ENCODE results near the gene VAV2.
"Not testable (repeated sequence)": the region's sequence is repeated elsewhere in the genome, so short reads cannot be mapped to it uniquely, and the experiment has no call there.

Gene VAV2

DNA sequence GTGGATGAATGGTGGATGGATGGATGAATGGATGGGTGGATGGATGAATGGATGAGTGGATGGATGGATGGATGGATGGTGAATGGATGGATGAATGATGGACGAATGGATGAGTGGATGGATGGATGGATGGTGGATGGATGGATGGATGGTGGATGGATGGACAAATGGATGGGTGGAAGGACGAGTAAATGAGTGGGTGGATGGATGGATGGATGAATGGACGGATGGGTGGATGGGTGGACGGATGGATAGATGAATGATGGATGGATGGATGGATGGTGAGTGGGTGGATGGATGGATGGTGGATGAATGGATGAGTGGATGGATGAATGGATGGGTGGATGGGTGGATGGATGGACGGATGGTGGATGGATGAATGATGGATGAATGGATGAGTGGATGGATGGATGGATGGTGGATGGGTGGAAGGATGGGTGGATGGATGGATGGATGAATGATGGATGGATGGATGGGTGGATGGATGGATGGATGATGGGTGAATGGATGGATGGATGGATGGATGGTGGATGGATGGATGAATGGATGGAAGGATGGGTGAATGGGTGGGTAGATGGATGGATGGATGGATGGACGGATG lies 58.6 kb downstream of the VAV2 start:
- no peak for DNase-seq

DNA sequence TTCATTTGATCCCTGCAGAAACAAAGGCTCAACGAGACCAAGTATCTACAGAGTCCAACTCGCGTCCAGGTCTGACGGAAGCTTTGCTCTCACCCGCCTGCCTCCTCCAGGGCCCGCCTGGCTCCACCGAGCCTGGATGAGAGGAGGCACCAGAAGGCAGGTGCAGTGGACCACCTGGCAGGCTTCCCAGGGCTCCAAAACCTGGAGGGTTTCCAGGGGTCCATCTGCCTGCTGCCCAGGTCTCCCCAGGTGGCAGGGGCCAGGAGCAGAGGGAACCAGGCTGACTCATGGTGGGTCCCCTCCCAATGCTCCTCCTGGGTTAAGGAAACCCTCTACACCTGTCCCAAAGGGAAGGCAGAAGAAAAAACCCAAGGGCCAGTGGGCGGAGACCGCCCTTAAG lies 59.5 kb downstream of the VAV2 start:
- DNase-seq, result no peak

DNA sequence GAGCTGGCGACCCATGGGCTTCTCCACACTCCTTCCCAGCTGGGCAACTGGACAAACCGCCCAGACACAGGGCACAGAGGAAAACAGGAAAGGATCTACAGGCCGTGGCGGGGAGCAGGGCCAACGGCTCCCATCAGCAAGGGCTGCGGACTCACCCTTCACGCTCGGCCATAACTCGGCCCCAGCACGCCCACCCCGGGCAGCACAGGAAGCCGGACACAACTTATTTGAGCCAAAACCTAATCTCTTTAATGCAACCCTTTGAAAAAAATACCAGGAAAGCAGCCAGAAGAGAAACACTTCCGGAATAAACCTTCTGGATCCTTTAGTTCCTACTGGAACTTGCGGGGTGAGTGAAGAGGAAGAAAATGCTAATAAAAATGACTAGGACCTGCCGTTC lies 59.9 kb downstream of the VAV2 start:
- DNase-seq, result no peak

DNA sequence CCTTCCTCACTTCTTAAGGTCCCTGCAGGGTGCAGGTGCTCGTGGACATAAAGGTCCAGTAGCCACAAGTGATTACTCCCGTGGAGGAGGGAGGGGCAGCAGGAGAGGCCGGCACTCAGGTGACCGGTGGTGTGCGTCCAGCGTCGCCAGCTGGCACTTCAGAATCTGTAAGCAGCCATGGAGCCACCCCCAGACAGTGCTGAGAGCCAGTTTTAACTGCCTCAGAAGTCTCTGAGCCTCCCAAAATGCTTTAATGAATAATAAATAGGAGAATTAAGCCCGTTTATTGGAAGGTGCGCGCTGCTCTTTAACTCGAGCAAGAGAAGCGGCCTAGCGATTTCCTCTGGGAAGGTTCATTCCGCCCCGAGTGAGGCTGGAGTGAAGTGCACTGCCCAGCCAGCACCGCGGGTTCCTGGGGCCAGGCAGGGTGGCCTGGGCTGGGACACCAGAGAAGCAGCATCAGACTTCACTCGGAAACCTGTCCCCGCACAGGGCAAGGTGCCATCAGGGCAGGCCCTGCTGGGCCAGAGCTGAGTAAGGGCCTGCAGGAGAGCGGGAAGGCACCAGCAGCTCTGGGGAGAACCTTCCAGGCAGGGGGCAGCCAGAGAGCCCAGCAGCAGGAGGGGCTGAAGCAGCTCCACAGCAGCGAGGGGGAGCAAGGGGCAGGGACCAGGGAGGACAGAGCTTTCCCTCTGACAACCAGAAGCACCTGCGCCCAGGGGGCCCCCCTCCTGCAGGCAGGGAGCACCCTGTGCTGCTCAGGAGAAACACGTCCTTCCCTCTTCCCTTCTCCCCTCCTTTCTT lies 61.2 kb downstream of the VAV2 start:
- DNase-seq, result no peak

DNA sequence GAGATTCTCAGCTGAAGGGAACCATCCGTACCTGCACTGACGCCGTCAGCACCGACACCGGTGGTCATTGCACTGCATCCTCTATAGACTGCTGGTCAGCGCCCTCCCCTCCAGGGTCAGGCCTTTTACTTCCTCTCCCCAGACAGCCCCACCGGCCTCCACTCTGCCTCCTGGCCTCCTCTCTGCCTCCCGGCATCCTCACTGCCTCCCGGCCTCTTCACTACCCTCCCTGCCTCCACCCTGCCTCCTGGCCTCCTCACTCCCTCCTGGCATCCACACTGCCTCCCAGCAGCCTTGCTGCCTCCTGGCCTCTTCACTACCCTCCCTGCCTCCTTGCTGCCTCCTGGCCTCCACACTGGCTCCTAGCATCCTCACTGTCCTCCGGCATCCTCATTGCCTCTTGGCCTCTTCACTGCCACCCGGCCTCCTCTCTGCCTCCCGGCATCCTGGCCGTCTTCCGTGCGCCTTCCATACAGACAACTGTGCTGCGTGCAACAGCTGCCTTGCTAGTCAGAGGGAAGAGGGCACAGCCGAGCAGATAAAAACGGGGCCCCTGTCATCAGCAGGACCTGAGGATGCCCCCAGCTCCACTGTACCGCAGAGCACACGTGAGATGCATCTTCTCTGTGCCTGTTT lies 62.0 kb downstream of the VAV2 start:
- no peak for DNase-seq

DNA sequence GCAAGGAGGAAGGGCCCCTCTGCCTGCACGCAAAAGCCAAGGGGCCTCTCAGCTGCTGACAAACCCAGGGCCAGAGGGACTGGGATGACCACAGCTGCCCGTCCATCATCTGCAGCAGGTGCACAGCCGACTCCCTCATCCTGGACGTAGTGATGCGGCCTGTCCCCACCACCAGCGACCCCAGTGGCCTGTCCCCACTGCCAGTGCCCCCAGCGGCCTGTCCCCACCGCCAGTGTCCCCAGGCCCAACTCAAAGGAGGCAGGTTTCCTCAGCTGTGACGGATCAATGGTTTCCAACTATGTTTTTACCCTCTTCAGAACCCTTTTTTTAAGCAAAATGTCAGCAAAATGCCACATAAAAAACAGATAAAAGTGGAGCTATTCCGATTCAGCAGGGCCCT lies 62.5 kb downstream of the VAV2 start:
- no peak for DNase-seq

DNA sequence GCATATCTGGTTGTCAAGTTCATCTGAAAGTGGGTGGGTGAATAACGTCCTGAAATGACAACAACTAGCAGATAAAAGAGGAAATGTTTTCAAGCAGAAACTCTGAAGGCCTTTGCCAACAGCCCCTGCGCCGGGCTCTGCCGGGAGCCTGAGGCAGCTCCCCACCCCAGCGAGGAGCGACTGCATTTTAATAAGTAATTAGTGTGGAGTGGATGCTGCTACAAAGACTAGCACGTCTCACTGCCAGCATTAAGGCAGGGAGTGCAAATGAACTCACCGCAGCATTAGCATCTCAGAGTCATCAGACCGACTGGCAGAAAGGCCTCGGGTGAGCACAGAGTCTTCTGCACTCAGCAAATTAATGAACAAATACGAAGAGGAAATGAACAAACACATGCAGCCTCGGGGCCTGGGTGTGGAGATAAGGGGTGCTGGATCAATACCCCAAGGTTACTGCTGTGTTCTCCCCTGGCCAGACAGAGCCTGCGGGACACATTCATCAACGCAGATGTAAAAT lies 63.8 kb downstream of the VAV2 start:
- no peak for DNase-seq

DNA sequence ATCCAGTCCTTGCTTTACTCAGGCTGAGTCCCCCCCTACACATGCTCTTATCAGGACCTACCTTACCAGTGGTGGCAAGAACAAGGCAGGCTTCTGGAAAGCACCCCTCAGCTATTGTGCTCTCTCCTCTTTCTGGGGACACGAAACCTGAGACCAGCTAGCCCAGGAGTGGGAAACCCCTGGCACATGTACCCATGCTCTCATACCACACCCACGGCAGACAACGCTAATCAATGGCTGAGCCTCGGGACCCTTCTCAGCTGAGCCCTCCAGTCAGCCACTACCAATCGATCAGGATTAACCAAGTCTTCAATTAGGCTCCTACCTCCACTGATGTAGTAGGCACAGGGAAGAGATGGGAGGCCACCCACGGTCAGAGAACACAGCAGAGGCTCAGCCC lies 65.1 kb downstream of the VAV2 start:
- no peak for DNase-seq

DNA sequence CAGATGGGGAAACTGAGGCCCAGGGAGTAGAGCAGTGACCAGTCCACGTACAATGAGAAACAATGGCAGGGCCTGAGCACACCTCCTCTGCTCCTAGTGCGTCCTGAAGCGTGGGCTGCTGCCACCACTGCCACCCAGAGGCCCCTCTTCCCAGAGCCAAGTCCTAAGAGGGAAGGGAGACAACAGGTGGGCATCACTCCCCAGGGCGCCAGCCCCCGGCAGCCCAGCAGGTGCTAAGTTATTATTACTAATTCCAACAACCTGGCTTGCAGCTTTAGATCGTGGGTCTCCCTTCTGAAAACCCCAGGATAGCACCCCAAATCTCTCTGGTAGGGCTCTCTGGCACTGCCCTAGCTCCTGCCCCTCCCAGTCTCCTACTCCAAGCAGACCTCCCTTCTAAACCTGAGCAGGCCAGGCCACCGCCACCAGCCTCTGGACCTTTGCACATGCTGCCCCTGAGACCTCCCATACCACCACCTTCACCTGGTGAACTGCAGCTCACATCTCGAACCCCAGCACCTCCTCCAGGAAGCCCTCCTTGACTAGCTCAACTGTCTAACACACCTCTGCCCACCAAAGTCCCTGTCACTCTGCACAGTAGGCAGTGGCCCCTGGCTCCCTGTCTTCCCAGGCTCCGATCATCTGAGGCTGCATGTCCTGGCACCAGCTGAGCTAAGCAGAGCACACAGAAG lies 65.8 kb downstream of the VAV2 start:
- no peak for DNase-seq

DNA sequence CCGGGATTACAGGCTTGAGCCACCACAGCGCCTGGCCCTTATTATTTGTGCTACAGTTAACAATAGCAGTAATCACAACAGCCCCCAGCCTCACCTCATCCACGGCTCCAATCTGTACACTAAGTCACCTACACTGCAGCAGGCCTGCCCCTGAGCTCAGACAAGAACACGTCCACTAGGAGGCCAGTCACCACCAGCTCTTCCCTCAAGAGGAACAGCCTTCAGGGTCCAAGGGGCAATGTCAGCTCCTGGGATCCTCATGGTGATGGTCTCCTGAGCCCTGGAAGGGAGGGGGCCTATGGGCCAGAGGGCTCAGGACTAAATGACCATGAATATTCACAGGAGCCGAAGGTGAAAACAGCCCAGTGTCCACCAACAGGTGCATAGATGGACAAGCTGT lies 67.7 kb downstream of the VAV2 start:
- no peak for DNase-seq

DNA sequence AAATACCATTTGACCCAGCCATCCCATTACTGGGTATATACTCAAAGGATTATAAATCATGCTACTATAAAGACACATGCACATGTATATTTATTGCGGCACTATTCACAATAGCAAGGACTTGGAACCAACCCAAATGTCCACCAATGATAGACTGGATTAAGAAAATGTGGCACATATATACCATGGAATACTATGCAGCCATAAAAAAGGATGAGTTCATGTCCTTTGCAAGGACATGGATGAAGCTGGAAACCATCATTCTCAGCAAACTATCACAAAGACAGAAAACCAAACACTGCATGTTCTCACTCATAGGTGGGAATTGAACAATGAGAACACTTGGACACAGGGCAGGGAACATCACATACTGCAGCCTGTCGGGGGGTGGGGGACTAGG lies 68.5 kb downstream of the VAV2 start:
- DNase-seq, result not testable (repeated sequence)

DNA sequence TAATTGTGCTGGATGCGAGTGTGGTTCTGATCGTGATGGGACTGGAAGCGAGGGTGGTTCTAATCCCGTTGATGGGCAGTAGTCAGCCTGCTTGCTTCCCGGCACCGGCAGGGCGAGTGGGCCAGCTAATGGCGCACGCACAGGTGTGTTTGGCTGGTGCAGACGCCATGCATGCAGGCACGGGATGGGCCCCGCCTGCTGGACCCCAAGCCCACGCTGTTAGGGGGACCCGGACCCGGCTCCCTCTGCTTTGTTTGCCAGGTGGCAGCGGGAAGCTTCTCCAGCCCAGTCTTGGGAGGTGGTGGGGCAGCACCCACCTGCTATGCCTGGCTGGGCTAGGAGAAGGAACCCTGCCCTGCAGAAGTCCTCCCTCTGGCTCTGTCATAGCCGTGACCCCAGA lies 70.3 kb downstream of the VAV2 start:
- DNase-seq, result no peak

DNA sequence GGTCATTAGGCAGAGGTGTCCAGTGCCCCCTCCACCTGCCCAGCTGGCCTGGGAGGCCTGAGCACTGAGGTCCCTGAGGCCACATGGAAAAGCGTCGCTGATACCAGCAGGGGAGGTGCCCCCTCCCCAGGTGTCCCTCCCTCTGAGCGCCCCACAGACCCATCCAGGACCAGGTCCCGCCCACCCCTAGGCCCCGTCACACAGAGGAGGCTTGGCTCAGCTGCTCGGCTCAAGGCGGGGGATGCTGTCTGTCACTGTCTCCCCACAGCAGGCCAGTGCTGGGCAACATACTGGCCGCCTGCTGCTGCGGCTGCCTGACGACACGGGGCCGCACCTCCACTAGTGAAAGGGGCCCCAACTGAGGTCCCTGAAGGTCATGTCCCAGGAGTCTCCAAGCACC lies 71.7 kb downstream of the VAV2 start:
- no peak for DNase-seq

DNA sequence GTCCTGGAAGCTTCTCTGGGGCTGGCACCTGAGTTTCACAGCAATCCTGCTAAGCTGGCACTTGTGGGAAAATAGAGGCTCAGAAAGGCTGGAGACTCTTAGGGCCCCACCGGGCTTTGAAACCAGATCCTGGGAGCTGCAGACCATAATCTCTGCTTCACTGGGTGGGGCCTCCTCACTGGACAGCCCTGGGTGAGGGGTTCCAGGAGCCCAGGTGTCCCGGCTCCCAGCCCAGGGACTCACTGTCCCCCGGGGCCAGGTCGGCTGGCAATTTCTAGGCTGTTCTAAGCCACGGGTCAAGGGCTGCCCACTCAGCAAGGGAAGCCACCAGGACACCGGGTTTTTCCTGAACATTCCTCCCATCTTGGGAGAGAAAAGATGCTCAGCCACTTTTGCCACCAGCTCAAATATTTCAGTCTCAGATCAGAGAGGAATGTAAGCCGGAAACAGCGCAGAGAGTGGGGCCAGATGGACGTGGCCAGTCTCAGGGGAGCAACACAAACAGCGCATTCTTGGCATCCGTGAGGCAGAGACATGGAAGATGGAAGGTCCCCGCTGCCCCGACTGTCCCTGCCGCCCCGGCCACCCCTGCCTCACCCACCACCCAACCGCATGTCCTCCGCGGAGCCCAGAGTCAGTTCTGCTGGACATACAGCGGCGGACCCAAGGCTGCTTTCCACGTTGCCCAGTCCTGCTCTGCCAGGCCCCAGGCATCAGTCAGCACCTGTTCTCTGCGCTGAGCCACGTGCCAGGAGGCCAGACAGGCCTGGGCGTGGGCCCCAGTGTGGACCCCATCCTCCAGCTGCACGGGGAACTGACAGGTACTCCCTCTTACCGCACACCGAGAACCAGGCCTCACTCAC lies 72.6 kb downstream of the VAV2 start:
- DNase-seq, result peak; percentile 16

DNA sequence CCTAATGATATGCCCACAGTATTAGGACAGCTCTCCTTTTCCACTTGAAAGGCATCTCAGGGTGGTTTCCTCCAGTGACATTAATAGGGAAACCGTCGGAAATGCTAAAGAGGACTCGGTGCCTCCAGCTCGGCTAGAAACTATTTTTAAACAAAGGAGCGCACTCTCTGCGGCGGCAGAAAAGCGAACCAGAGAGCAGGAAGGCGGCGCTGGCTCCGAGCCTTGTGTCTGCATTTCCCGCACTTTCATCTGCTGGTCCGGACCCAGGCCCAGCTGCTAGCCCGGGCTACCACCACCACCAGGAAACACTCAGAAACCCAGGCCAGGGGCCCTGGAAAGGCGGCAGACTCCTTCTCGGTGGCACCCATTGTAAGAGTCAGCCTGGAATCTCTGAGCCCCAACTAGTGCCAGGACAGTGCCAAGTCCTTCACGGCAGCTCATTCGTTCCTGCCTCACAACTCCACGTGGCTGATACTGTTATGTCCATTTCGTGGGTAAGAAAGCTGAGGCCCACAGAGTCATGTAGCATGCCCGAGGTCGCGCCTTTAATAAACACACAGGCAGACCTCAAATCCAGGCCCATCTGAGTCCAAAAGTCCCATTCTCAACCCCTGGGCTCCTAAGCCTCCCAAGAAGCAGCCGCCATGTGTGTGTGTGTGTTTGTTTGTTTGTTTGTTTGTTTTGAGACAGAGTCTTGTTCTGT lies 73.9 kb downstream of the VAV2 start:
- no peak for DNase-seq

DNA sequence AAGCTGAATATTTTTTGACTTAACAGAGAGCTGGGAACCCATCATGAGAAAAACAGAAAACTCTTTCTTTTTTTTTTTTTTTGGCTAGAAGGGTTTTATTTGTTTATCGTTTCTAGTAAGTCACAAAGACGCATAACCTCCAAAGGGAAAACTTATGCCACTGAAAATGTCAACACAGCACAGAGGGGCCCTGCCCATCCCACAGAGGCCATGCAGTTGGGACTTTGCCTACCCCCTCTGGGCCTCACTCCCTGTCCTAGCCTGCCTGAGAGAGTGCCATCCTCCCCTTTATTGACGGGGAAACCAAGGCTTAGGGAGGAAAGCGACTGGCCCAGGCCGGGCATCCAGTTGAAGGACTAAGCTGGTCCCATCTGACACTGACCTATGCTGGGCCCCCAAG lies 74.7 kb downstream of the VAV2 start:
- DNase-seq, result no peak

DNA sequence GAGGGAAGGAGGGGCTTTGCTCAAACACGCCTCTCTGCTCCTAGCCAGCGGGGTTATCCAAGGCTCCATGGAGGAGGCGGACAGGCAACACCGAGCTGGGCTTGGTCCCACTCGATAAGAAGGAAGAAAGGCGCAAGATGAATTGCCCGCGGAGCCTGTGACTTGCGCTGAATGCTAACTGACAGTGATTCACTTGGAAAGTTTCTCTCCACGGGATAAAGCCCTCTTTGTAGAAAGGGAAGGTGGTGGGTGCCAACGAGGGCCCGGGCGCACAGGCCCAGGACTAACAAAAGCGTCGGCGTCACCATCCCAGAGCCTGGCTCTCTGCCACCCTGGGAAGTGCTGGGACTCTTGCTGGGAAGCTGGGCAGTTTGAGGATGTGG lies 76.0 kb downstream of the VAV2 start:
- DNase-seq, result no peak

DNA sequence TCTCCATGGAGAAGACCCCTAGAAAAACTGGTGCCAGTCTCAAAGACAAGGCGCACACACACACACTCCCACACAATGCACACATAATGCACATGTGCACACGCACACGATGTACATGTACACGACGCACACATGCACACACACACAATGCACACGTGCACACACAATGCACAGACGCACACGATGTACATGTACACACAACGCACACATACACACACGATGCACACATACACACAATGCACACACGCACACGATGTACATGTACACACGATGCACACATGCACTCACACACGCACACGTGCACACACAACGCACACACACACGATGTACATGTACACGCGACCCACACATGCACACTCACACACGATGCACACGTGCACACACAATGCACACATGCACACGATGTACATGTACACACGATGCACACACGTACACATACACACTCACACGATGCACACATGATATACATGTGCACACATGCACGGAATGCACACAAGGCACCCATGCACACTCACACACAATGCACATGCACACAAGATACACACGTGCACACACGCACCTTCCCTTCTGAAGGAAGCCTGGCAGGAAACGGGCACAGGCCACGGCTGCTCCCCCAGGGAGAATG lies 76.5 kb downstream of the VAV2 start:
- DNase-seq, result no peak

DNA sequence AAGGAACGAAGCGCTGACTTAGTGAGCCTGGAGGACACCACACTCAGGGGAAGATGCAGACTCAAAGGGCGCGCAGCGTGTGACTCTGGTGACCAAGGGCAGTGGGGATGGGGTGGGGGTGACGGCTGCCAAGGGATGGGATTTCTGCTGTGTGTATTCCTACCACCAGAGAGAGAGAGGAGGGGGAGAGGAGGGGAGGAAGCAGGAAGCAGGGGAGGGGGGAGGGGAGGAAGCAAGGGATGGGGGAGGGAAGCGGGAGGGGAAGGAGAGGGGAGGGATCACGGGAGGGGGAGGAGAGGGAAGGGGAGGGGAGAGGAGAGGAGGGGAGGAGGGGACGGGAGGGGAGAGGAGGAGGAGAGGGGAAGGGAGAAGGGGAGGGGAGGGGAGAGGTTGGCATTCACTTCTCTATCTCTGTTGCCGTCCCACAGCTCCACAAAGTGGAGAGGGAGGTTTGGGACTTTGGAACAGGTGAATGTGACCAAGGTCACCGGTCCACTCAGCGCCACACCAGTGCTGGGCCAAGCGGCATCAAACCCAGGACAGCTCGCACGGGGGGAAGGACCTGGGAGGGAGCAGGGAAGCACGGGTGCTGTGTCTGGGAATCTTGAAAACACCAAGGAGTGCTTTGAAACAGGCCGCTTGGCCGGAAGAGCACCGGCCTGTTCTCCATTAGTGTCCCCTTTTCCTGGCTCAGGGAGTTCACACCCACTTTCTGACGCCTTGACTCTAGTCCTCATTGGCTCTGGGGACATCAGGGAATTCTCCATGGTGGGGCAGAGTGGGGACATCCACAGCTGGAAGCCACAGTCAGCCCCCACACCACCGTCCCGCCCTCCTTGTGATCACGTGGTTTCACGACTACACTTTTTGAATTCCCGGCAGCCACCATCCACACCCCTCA lies 77.4 kb downstream of the VAV2 start:
- DNase-seq, result no peak

Measured in fibroblast of skin of abdomen (primary cell).